ENCODE measurements around the gene LGI1.

- TF ChIP-seq NFYB (IDR thresholded peaks at IDR 0.05; ENCODE audit: extremely low read depth, insufficient read length) (no peak), ZSCAN29 (IDR thresholded peaks at IDR 0.05) (no peak), CBFB (CRISPR knock-in tag; IDR thresholded peaks at IDR 0.05) (no peak), ZBTB9 (CRISPR knock-in tag; IDR thresholded peaks at IDR 0.05) (no peak), ZBTB8A (IDR thresholded peaks at IDR 0.05; ENCODE audit: partially characterized antibody) (no peak), CBX2 (IDR thresholded peaks at IDR 0.05; ENCODE audit: insufficient read depth, low read length, poor library complexity, severe bottlenecking) (no peak), PCBP1 (IDR thresholded peaks at IDR 0.05; ENCODE audit: low read depth, low read length, poor library complexity, severe bottlenecking) (no peak), POLR2A (conservative IDR thresholded peaks at IDR 0.05) (no peak)
- TF ChIP-seq, protein P1, sequence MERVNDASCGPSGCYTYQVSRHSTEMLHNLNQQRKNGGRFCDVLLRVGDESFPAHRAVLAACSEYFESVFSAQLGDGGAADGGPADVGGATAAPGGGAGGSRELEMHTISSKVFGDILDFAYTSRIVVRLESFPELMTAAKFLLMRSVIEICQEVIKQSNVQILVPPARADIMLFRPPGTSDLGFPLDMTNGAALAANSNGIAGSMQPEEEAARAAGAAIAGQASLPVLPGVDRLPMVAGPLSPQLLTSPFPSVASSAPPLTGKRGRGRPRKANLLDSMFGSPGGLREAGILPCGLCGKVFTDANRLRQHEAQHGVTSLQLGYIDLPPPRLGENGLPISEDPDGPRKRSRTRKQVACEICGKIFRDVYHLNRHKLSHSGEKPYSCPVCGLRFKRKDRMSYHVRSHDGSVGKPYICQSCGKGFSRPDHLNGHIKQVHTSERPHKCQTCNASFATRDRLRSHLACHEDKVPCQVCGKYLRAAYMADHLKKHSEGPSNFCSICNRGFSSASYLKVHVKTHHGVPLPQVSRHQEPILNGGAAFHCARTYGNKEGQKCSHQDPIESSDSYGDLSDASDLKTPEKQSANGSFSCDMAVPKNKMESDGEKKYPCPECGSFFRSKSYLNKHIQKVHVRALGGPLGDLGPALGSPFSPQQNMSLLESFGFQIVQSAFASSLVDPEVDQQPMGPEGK (CRISPR knock-in tag; IDR thresholded peaks at IDR 0.05; ENCODE audit: borderline replicate concordance), result no peak
- TF ChIP-seq, protein P2, sequence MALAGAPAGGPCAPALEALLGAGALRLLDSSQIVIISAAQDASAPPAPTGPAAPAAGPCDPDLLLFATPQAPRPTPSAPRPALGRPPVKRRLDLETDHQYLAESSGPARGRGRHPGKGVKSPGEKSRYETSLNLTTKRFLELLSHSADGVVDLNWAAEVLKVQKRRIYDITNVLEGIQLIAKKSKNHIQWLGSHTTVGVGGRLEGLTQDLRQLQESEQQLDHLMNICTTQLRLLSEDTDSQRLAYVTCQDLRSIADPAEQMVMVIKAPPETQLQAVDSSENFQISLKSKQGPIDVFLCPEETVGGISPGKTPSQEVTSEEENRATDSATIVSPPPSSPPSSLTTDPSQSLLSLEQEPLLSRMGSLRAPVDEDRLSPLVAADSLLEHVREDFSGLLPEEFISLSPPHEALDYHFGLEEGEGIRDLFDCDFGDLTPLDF (CRISPR knock-in tag; IDR thresholded peaks at IDR 0.05), result no peak
Observed at GRCh38 chr10:93841961-93842360, 84.2 kb downstream of the LGI1 start.

All from K562 (cell line).